Stomach (tissue), 9 donors: ENCODE measurements around the gene CHST9. TPM values are rescaled to one million over a fixed set of nuclear protein-coding genes. Genes with fewer than 3 reads are reported as not detected.

Source experiments
- DNase-seq, 2 donors: peaks; one replicate each; pipeline versions ENCODE4 v3.0.0 to v3.0.0-alpha.2; 2013 to 2019
- H3K27ac ChIP-seq, 5 donors: fragments of 200-600 bp in 4 of 5; sonication (generic) in 4 of 5; one replicate each; pipeline ENCODE4 v1.5.1; 2013 to 2019; ENCODE audit warnings: mild to moderate bottlenecking in 1 of 5, moderate library complexity in 1 of 5
- H3K27me3 ChIP-seq, 3 donors: fragments of 200-600 bp; sonication (generic); one replicate each; pipeline ENCODE4 v1.5.1; 2017 to 2019; ENCODE audit warnings: mixed run types in 1 of 3
- H3K36me3 ChIP-seq, 4 donors: fragments of 200-600 bp; sonication (generic); 1 replicate in 3 of 4; 2 replicates in 1 of 4; pipeline ENCODE4 v1.5.1; 2016 to 2019
- H3K4me1 ChIP-seq, 4 donors: fragments of 200-600 bp; sonication (generic); one replicate each; pipeline ENCODE4 v1.5.1; 2016 to 2019
- H3K4me3 ChIP-seq, 4 donors: fragments of 200-600 bp; sonication (generic) in 3 of 4; one replicate each; pipeline ENCODE4 v1.5.1; 2016 to 2019; ENCODE audit warnings: mild to moderate bottlenecking in 1 of 4
- H3K9me3 ChIP-seq, 4 donors: fragments of 200-600 bp; sonication (generic); one replicate each; pipeline ENCODE4 v1.5.1; 2016 to 2019
- EP300 ChIP-seq: sonication (generic); formaldehyde crosslinking; IDR thresholded peaks from one replicate; pipeline ENCODE4 v1.6.1; 2017; ENCODE audit warnings: antibody characterized with exemption
- POLR2A ChIP-seq, 4 donors: fragments of 450-650 bp; IDR thresholded peaks; one replicate each; pipeline ENCODE4 v1.6.1; 2016; ENCODE audit warnings: antibody characterized with exemption in 4 of 4, control low read depth in 2 of 4, mild to moderate bottlenecking in 1 of 4, moderate library complexity in 1 of 4
- POLR2AphosphoS5 ChIP-seq, 3 donors: sonication (generic); formaldehyde crosslinking; IDR thresholded peaks; one replicate each; pipeline ENCODE4 v1.6.1; 2016; ENCODE audit warnings: antibody characterized with exemption in 3 of 3
- WGBS, 5 donors: extraction: QIAGEN DNeasy Blood & Tissue Kit in 3 of 5; methylation state at CpG; one replicate each; pipeline versions ENCODE4 v1.1.5 to v1.1.7; 2013 to 2018; 5-methylcytosine and 5-hydroxymethylcytosine counted together
- intact Hi-C: fragments of 100-400 bp; cut with DNase I; formaldehyde crosslinking; loops from one replicate; pipeline ENCODE4 v1.15.1; 2023; ENCODE audit warnings: low total_unique reads
- polyA plus RNA-seq, 3 donors: library from polyadenylated mRNA; stranded (reverse); fragments of 200-250 nt; gene quantifications; one replicate each; pipeline ENCODE4 v1.2.3, GENCODE V29; 2013
- total RNA-seq, 5 donors: library from RNA; depleted of rRNA; stranded (reverse); fragments of >200 nt; gene quantifications; one replicate each; pipeline versions ENCODE4 v1.1.0 to v1.2.3, GENCODE V29; 2014 to 2016
- TF ChIP-seq, protein P1 (sequence below), 7 experiments: fragments of 450-650 bp in 4 of 7; fragments of 200-600 bp in 3 of 7; sonication (generic) in 3 of 7; IDR thresholded peaks; one replicate each; pipeline ENCODE4 v1.5.1; 2016 to 2019; ENCODE audit warnings: antibody characterized with exemption in 7 of 7, control low read depth in 2 of 7, mild to moderate bottlenecking in 1 of 7
- donor health status: healthy with polysubstance abuse.
- donor health status: Bipolar disorder and iron deficiency.
- donor health status: healthy.

The CHST9 gene
- total and polyA plus RNA-seq, 8 donors: 0.29 to 2.2 (median 1.1) TPM; not detected in 2

DNA sequence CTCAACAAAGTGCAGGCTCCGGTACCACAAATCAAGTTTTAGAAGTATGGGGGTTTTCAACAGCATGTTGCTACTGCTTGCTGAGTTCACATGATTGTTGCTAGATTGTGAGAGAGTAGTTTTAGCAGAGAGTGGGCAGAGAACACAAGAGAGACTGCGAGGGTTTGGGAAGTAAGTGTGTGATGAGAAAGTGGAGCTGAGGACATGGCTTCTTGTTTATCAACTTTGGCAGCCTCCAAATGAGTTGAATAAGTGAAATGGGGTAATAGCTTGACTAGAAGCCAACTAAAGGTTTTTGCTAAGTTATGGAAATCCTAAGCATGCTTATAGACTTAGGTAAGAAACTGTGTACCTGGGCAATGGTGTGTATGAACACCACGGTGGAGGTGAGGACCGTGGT lies 135.1 kb downstream of the CHST9 start:
- Histone ChIP-seq H3K36me3 (no peaks in the 10 kb centered on the region), H3K27ac (no peak overlapping the region), H3K4me3 (no peak overlapping the region), H3K27me3 (no peaks in the 10 kb centered on the region), H3K4me1 (no peaks in the 10 kb centered on the region), H3K9me3 (no peaks in the 10 kb centered on the region)
- TF ChIP-seq EP300 (no peak), POLR2AphosphoS5 (IDR thresholded peaks at IDR 0.05) (no peak), POLR2A (IDR thresholded peaks at IDR 0.05) (no peak)
- TF ChIP-seq, protein P1, sequence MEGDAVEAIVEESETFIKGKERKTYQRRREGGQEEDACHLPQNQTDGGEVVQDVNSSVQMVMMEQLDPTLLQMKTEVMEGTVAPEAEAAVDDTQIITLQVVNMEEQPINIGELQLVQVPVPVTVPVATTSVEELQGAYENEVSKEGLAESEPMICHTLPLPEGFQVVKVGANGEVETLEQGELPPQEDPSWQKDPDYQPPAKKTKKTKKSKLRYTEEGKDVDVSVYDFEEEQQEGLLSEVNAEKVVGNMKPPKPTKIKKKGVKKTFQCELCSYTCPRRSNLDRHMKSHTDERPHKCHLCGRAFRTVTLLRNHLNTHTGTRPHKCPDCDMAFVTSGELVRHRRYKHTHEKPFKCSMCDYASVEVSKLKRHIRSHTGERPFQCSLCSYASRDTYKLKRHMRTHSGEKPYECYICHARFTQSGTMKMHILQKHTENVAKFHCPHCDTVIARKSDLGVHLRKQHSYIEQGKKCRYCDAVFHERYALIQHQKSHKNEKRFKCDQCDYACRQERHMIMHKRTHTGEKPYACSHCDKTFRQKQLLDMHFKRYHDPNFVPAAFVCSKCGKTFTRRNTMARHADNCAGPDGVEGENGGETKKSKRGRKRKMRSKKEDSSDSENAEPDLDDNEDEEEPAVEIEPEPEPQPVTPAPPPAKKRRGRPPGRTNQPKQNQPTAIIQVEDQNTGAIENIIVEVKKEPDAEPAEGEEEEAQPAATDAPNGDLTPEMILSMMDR (IDR thresholded peaks at IDR 0.05): no peak
- WGBS, 5 donors: 85 to 91% (median 88%) methylated on average over 4 of the region's 4 CpGs
- no peak for DNase-seq
- intact Hi-C loops: no loop called here

DNA sequence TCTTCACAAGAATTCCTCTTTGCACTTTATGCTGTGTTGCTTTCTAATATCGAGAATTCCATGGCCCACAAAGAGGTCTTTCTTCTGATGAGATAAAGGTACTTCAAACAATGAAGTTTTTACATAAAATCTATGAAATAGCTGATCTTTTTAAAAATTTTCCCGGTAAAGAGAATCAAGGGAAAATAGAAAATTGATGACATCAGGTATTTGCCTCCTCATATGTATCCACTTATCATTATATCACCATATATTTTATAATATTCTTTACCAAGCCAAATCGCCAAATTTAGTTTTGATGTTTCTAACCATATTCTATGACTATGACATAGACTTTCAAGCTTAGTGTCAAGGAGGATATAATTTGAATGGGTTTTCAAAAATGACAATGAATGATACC lies 139.8 kb downstream of the CHST9 start:
- Histone ChIP-seq H3K27ac (no peak overlapping the region), H3K4me3 (no peak overlapping the region), H3K27me3 (no peaks in the 10 kb centered on the region), H3K9me3 (no peaks in the 10 kb centered on the region), H3K4me1 (no peaks in the 10 kb centered on the region), H3K36me3 (no peaks in the 10 kb centered on the region)
- TF ChIP-seq, protein P1 (IDR thresholded peaks at IDR 0.05): no peak
- TF ChIP-seq POLR2AphosphoS5 (IDR thresholded peaks at IDR 0.05): no peak
- TF ChIP-seq POLR2A (IDR thresholded peaks at IDR 0.05): no peak
- TF ChIP-seq EP300: no peak
- 85 to 95% (median 93%) methylated on average over 3 of the region's 3 CpGs for WGBS, 5 donors
- DNase-seq: no peak
- intact Hi-C loops: no loop called here

DNA sequence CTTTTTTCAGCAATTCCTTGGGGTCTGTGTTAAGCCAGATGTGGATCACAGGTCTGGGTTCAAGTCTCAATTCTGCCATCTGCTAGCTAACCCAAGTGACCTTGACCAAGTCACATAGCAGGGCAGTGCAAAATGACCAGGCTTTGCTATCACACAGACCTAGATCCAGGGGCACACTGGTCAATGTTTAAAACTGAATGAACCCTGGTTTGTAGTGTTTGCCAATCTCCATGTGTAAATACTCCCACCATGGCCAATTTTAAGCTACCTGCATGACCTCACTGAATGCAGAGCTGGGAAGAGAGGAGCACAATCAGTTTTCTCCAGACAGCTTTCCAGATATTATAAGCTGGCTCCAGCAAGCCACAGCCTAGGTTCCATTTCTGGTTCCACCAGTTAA lies 142.9 kb downstream of the CHST9 start:
- H3K27ac ChIP-seq: no peak overlapping the region
- TF ChIP-seq EP300: no peak
- TF ChIP-seq POLR2AphosphoS5 (IDR thresholded peaks at IDR 0.05): no peak
- TF ChIP-seq, protein P1 (IDR thresholded peaks at IDR 0.05): no peak
- TF ChIP-seq POLR2A (IDR thresholded peaks at IDR 0.05): no peak
- DNase-seq: no peak
- H3K4me3 ChIP-seq: no peak overlapping the region
- H3K9me3 ChIP-seq: no peaks in the 10 kb centered on the region
- H3K4me1 ChIP-seq: no peaks in the 10 kb centered on the region
- no peaks in the 10 kb centered on the region for H3K36me3 ChIP-seq
- no peaks in the 10 kb centered on the region for H3K27me3 ChIP-seq
- intact Hi-C loops: no loop called here

DNA sequence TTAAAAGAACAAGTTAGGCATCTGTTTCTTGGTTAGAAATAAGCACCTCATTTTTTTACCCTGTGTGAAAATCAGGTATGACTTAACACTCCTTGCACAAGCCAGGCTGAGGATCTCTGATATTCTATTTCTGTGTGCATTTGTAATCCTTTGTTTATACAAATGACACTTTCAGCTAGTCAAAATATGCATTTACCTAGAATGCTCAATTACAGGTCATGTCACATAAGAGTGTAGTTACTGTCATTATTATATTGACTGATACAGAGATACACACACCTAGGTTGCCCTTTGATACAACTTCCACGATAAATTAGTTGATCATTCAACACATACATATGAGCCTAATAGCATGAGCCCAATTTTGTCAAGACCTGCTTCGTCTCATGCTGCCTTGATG lies 144.3 kb downstream of the CHST9 start:
- 69 to 84% (median 82%) methylated on average over 2 of the region's 2 CpGs for WGBS, 5 donors
- Histone ChIP-seq H3K36me3 (no peaks in the 10 kb centered on the region), H3K27ac (no peak overlapping the region), H3K9me3 (no peaks in the 10 kb centered on the region), H3K4me1 (no peaks in the 10 kb centered on the region), H3K4me3 (no peak overlapping the region), H3K27me3 (no peaks in the 10 kb centered on the region)
- TF ChIP-seq EP300: no peak
- TF ChIP-seq POLR2AphosphoS5 (IDR thresholded peaks at IDR 0.05): no peak
- no peak for TF ChIP-seq POLR2A (IDR thresholded peaks at IDR 0.05)
- TF ChIP-seq, protein P1 (IDR thresholded peaks at IDR 0.05): no peak
- no peak for DNase-seq
- intact Hi-C loops: no loop called here
